Measurements from ENCODE around the gene GLB1L2.

DNA sequence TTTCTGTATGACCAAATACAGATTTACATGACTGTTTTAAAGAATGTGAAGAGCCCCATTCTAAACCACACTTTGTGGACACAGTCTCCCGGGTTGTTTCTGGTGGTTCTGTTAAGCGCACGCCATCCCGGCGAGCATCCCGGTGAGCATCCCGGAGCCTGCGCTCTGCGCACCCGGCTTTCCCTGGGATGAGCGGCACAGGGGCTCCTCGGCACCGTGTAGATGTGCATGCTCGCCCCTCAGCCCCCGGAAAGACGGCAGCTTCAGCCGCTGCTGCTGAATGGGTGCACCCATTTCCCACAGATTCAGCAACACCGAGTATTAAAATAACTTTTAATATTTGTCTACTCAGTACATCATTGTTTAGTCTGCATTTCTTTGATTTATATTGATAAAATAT is 36.0 kb downstream of the GLB1L2 start:
- no peak for TF ChIP-seq GATA3 (IDR thresholded peaks at IDR 0.05; ENCODE audit: low read depth, low read length)
- no peak for TF ChIP-seq GATA2 (IDR thresholded peaks at IDR 0.05; ENCODE audit: low read depth, low read length)
